Sigmoid colon (tissue), 7 donors: ENCODE data around the gene C1QTNF6. TPM values are rescaled to one million over a fixed set of nuclear protein-coding genes. Genes with fewer than 3 reads are reported as not detected.

Experiments
- DNase-seq: peaks from one replicate; pipeline ENCODE4 v3.0.0-alpha.2; 2019
- H3K27ac ChIP-seq, 4 donors: fragments of 200-600 bp; sonication (generic); one replicate each; pipeline ENCODE4 v1.5.1; 2016 to 2019; ENCODE audit warnings: mild to moderate bottlenecking in 1 of 4
- H3K27me3 ChIP-seq, 3 donors: fragments of 200-600 bp; sonication (generic); one replicate each; pipeline ENCODE4 v1.5.1; 2019; ENCODE audit warnings: mild to moderate bottlenecking in 1 of 3
- H3K36me3 ChIP-seq, 4 donors: fragments of 200-600 bp; sonication (generic); one replicate each; pipeline ENCODE4 v1.5.1; 2016 to 2019
- H3K4me1 ChIP-seq, 4 donors: fragments of 200-600 bp; sonication (generic); one replicate each; pipeline ENCODE4 v1.5.1; 2017 to 2019
- H3K4me3 ChIP-seq, 4 donors: fragments of 200-600 bp; sonication (generic); one replicate each; pipeline ENCODE4 v1.5.1; 2017 to 2019; ENCODE audit warnings: mild to moderate bottlenecking in 2 of 4, moderate library complexity in 1 of 4
- H3K9me3 ChIP-seq, 4 donors: fragments of 200-600 bp in 3 of 4; sonication (generic) in 3 of 4; one replicate each; pipeline versions ENCODE4 v1.5.1 to v1.6.1; 2013 to 2019
- EP300 ChIP-seq, 4 donors: sonication (generic); formaldehyde crosslinking; IDR thresholded peaks; one replicate each; pipeline ENCODE4 v1.6.1; 2017; ENCODE audit warnings: antibody characterized with exemption in 4 of 4
- POLR2A ChIP-seq, 2 donors: fragments of 450-650 bp; IDR thresholded peaks; one replicate each; pipeline ENCODE4 v1.6.1; 2016; ENCODE audit warnings: antibody characterized with exemption in 2 of 2, mild to moderate bottlenecking in 2 of 2, moderate library complexity in 2 of 2
- POLR2AphosphoS5 ChIP-seq, 4 donors: sonication (generic); formaldehyde crosslinking; IDR thresholded peaks; one replicate each; pipeline ENCODE4 v1.6.1; 2017; ENCODE audit warnings: antibody characterized with exemption in 4 of 4
- WGBS, 2 donors: extraction: QIAGEN DNeasy Blood & Tissue Kit; methylation state at CpG; one replicate each; pipeline ENCODE4 v1.1.7; 2013; 5-methylcytosine and 5-hydroxymethylcytosine counted together
- intact Hi-C: fragments of 100-400 bp; cut with DNase I; formaldehyde crosslinking; loops from one replicate; pipeline ENCODE4 v1.15.1; 2023
- polyA plus RNA-seq, 3 donors: library from polyadenylated mRNA; stranded (reverse); fragments of 200-250 nt; gene quantifications; one replicate each; pipeline ENCODE4 v1.2.3, GENCODE V29; 2013
- total RNA-seq, 4 donors: library from RNA; depleted of rRNA; stranded (reverse); fragments of >200 nt; gene quantifications; one replicate each; pipeline ENCODE4 v1.1.0, GENCODE V29; 2016
- TF ChIP-seq, protein P1 (sequence below), 4 experiments: fragments of 450-650 bp in 3 of 4; fragments of 200-600 bp in 1 of 4; IDR thresholded peaks; one replicate each; pipeline ENCODE4 v1.5.1; 2016 to 2019; ENCODE audit warnings: antibody characterized with exemption in 4 of 4, mild to moderate bottlenecking in 3 of 4, moderate library complexity in 2 of 4
- donor health status: healthy with polysubstance abuse.
- donor health status: Bipolar disorder and iron deficiency.
- donor health status: healthy.

Gene C1QTNF6
- total and polyA plus RNA-seq, 7 donors, result 1.1 to 12.1 (median 1.8) TPM

DNA sequence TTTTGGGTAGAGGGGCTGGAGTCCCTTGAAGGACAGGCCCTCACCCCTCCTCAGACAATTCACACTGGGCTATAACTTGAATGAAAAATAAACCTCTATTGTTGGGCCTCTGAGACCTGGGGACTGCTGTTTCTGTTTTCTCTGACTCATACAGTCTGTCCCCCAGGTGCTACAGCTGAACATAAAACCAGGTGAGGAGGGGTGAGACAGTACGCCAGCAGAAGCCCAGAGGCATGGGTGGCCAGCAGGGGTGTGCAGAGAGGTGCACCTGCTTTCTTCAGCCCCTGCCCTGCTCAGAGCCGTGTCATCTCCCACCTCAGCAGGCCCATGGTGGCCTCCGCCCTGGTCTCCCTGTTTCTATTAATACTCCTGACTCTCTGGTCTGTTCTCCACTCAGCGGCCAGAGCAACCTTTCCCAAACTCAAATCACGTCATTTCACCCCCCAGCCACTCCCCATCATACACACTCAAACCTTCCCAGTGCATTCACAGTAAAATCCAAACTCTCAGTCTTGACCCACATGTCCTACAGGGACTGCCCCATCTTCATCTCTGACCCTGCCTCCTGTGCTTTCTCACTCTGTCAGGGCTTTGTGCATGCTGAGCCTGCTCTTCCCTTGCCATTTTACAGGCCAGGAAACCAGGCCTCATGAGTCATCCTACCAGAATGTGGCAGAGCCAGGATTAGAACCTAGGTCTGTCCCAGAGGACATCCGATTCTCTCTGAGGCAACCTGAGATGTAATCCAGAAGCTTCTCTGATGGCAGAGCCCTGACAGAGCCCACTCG lies 32.9 kb downstream of the C1QTNF6 start:
- intact Hi-C loops, result no loop called here
- no peak overlapping the region for H3K27ac ChIP-seq
- no peaks in the 10 kb centered on the region for H3K9me3 ChIP-seq
- no peak overlapping the region for H3K4me3 ChIP-seq
- WGBS, 2 donors, result 86 to 87% methylated on average over 7 of the region's 7 CpGs
- H3K27me3 ChIP-seq, result peaks cover 0 to 3% (median 0%) of the 10 kb centered on the region in 3 donors
- H3K4me1 ChIP-seq, result no peaks in the 10 kb centered on the region
- no peak for DNase-seq
- no peak for TF ChIP-seq EP300 (IDR thresholded peaks at IDR 0.05)
- TF ChIP-seq, protein P1, sequence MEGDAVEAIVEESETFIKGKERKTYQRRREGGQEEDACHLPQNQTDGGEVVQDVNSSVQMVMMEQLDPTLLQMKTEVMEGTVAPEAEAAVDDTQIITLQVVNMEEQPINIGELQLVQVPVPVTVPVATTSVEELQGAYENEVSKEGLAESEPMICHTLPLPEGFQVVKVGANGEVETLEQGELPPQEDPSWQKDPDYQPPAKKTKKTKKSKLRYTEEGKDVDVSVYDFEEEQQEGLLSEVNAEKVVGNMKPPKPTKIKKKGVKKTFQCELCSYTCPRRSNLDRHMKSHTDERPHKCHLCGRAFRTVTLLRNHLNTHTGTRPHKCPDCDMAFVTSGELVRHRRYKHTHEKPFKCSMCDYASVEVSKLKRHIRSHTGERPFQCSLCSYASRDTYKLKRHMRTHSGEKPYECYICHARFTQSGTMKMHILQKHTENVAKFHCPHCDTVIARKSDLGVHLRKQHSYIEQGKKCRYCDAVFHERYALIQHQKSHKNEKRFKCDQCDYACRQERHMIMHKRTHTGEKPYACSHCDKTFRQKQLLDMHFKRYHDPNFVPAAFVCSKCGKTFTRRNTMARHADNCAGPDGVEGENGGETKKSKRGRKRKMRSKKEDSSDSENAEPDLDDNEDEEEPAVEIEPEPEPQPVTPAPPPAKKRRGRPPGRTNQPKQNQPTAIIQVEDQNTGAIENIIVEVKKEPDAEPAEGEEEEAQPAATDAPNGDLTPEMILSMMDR (IDR thresholded peaks at IDR 0.05), result no peak
- TF ChIP-seq POLR2AphosphoS5 (IDR thresholded peaks at IDR 0.05), result no peak
- TF ChIP-seq POLR2A (IDR thresholded peaks at IDR 0.05), result no peak
- no peaks in the 10 kb centered on the region for H3K36me3 ChIP-seq

DNA sequence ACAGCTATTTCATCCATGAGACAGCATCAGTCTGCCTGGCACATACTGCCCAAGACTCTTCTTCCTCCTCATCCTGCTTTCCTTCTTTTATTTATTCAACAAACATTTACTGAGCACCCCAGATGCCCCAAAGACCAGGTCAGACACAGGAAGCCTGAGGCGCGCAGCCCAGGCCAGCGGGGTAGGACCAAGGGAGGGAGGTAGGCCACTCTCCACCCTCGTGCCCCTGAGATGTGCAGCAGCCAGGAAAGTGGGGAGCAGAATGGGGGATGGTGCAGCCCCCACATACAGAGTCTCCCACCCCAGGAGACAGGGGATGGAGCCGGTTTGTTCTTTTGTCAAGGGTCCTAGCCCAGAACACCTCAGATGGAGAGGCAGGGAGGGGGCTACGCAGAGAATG lies 34.1 kb downstream of the C1QTNF6 start:
- no peaks in the 10 kb centered on the region for H3K36me3 ChIP-seq
- no peak for TF ChIP-seq POLR2AphosphoS5 (IDR thresholded peaks at IDR 0.05)
- no peak for TF ChIP-seq EP300 (IDR thresholded peaks at IDR 0.05)
- H3K4me1 ChIP-seq, result no peaks in the 10 kb centered on the region
- peaks cover 0 to 3% (median 0%) of the 10 kb centered on the region in 3 donors for H3K27me3 ChIP-seq
- no peaks in the 10 kb centered on the region for H3K9me3 ChIP-seq
- no peak overlapping the region for H3K27ac ChIP-seq
- DNase-seq, result no peak
- 94 to 95% methylated on average over 6 of the region's 6 CpGs for WGBS, 2 donors
- intact Hi-C loops, result no loop called here
- no peak overlapping the region for H3K4me3 ChIP-seq

DNA sequence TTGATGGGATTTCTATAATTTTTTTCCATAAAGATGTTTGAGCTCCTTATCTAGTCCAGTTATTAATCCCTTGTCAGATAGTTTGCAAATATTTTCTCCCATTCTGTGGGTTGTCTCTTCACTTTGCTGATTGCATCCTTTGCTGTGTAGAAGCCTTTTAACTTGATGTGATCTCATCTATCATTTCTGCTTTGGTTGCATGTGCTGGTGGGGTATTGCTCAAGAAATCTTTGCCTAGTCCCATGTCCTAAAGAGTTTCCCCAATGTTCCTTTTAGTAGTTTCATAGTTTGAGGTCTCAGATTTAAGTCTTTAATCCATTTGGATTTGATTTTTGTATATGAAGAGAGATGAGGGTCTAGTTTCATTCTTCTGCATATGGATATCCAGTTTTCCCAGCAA lies 36.6 kb downstream of the C1QTNF6 start:
- Histone ChIP-seq H3K27ac (no peak overlapping the region), H3K36me3 (no peaks in the 10 kb centered on the region)
- intact Hi-C loops, result no loop called here

DNA sequence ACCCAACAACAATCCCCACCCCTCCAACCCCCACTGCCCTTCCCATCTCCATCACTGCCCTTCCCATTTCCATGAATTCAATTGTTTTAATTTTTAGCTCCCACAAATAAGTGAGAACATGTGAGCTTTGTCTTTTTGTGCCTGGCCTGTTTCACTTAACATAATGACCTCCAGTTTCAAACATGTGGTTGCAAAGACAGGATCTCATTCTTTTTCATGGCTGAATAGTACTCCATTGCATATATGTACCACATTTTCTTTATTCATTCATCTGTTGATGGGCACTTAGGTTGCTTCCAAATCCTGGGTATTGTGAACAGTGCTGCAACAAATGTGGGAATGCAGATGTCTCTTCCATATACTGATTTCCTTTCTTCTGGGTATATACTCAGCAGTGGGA lies 37.3 kb downstream of the C1QTNF6 start:
- Histone ChIP-seq H3K4me3 (no peak overlapping the region), H3K36me3 (no peaks in the 10 kb centered on the region), H3K27ac (no peak overlapping the region), H3K27me3 (peaks cover 0 to 7% (median 0%) of the 10 kb centered on the region in 3 donors), H3K9me3 (no peaks in the 10 kb centered on the region), H3K4me1 (no peaks in the 10 kb centered on the region)
- intact Hi-C loops, result no loop called here
- TF ChIP-seq POLR2AphosphoS5 (IDR thresholded peaks at IDR 0.05) (no peak), EP300 (IDR thresholded peaks at IDR 0.05) (no peak), POLR2A (IDR thresholded peaks at IDR 0.05) (no peak)
- TF ChIP-seq, protein P1 (IDR thresholded peaks at IDR 0.05), result no peak
- no peak for DNase-seq

More for the DNA sequence above, 36.6 kb downstream of the C1QTNF6 start:
- H3K4me3 ChIP-seq, result no peak overlapping the region
- TF ChIP-seq, protein P1 (IDR thresholded peaks at IDR 0.05), result no peak
- no peak for TF ChIP-seq POLR2A (IDR thresholded peaks at IDR 0.05)
- no peak for TF ChIP-seq EP300 (IDR thresholded peaks at IDR 0.05)
- TF ChIP-seq POLR2AphosphoS5 (IDR thresholded peaks at IDR 0.05), result no peak
- peaks cover 0 to 3% (median 0%) of the 10 kb centered on the region in 3 donors for H3K27me3 ChIP-seq
- H3K9me3 ChIP-seq, result no peaks in the 10 kb centered on the region
- no peak for DNase-seq
- H3K4me1 ChIP-seq, result no peaks in the 10 kb centered on the region

DNA sequence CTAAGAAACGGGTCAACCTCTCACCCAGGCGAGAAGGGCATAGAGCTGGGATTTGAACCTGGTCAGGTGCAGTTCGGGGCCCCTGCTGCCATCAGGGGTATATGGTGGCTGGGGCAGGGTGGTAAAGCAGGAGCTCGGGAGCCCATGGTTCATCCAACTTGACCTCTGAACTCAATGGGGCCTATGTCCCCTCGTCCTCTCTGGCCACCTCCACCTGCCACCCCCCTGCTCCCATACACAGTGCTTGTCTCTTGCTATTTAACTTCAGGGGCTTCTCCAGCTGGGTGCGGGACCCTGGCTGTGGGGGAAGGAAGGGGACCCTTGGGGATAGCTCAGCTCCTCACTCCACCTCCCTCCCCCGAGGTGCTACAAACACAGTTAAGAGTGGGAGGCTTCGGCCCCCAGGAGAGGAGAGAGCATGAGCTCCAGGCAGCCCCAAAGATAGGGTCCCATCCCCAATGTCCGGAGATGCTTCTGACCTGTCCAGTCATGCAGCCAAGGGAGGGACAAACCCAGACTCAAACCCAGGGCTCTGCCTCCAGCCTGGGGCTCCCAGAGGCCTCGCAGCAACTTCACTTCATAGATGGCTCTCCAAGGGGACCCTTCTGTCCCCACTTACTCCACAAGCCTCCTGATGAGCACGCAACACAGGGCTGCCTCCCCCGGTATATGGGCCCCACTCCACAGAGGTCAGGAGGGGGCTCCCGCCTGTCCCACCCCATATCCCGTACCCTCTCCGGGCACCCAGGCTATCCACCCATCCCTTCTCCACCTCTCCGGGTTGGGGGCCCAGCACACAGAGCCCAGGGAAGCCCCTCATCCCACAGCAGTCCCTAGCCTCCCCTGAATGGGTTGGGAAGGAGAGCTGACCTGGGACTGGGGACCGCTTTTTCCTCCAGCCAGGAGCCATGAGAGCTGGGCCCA lies 39.0 kb downstream of the C1QTNF6 start:
- no peak for DNase-seq
- intact Hi-C loops, result no loop called here
- Histone ChIP-seq H3K4me3 (no peak overlapping the region), H3K27ac (no peak overlapping the region), H3K36me3 (no peaks in the 10 kb centered on the region), H3K4me1 (no peaks in the 10 kb centered on the region), H3K9me3 (no peaks in the 10 kb centered on the region), H3K27me3 (peaks cover 0 to 18% (median 0%) of the 10 kb centered on the region in 3 donors)
- WGBS, 2 donors, result 75 to 83% methylated on average over 17 of the region's 17 CpGs
- no peak for TF ChIP-seq POLR2A (IDR thresholded peaks at IDR 0.05)
- TF ChIP-seq, protein P1 (IDR thresholded peaks at IDR 0.05), result no peak
- TF ChIP-seq EP300 (IDR thresholded peaks at IDR 0.05), result no peak
- no peak for TF ChIP-seq POLR2AphosphoS5 (IDR thresholded peaks at IDR 0.05)
